Thyroid gland (tissue), 4 donors: Measurements from ENCODE around the gene MED22. TPM values are rescaled to one million over a fixed set of nuclear protein-coding genes. Genes with fewer than 3 reads are reported as not detected.
"Not testable (repeated sequence)": the region's sequence is repeated elsewhere in the genome, so short reads cannot be mapped to it uniquely, and the experiment has no call there.

Source experiments
- DNase-seq, 2 donors: peaks; one replicate each; pipeline ENCODE4 v3.0.0-alpha.2; 2019
- H3K27ac ChIP-seq, 3 donors: fragments of 200-600 bp; sonication (generic); 1 replicate in 2 of 3; 2 replicates in 1 of 3; pipeline ENCODE4 v1.5.1; 2016 to 2019; ENCODE audit warnings: mild to moderate bottlenecking in 1 of 3, moderate library complexity in 1 of 3
- H3K27me3 ChIP-seq: fragments of 200-600 bp; sonication (generic); one replicate; pipeline ENCODE4 v1.5.1; 2019
- H3K36me3 ChIP-seq, 2 donors: fragments of 200-600 bp; sonication (generic); one replicate each; pipeline ENCODE4 v1.5.1; 2016 to 2019
- H3K4me1 ChIP-seq, 2 donors: fragments of 200-600 bp; sonication (generic); one replicate each; pipeline ENCODE4 v1.5.1; 2017 to 2019
- H3K4me3 ChIP-seq, 3 donors: fragments of 200-600 bp; sonication (generic); replicated peaks in 1 of 3; 1 replicate in 2 of 3; 2 replicates in 1 of 3; pipeline ENCODE4 v1.5.1; 2016; ENCODE audit warnings: mild to moderate bottlenecking in 1 of 3
- H3K9me3 ChIP-seq: fragments of 200-600 bp; sonication (generic); one replicate; pipeline ENCODE4 v1.5.1; 2017
- CTCF ChIP-seq, 6 experiments: fragments of 200-600 bp in 3 of 6; fragments of 450-650 bp in 3 of 6; sonication (generic) in 3 of 6; IDR thresholded peaks; one replicate each; pipeline ENCODE4 v1.5.1; 2016 to 2019; ENCODE audit warnings: antibody characterized with exemption in 6 of 6, mild to moderate bottlenecking in 2 of 6, inconsistent platforms in 1 of 6, moderate library complexity in 1 of 6
- POLR2A ChIP-seq, 2 donors: fragments of 450-650 bp; IDR thresholded peaks; one replicate each; pipeline ENCODE4 v1.6.1; 2017; ENCODE audit warnings: antibody characterized with exemption in 2 of 2, mild to moderate bottlenecking in 2 of 2, moderate library complexity in 1 of 2
- WGBS, 2 donors: methylation state at CpG; one replicate each; pipeline ENCODE4 v1.1.5; 2017; 5-methylcytosine and 5-hydroxymethylcytosine counted together
- intact Hi-C: fragments of 100-400 bp; cut with DNase I; formaldehyde crosslinking; loops from one replicate; pipeline ENCODE4 v1.15.1; 2023
- total RNA-seq, 4 donors: library from RNA; depleted of rRNA; stranded (reverse); fragments of >200 nt; gene quantifications; one replicate each; pipeline ENCODE4 v1.2.3, GENCODE V29; 2016

Gene MED22
- total RNA-seq, 4 donors from 2014 or later, result 41.9 to 58.2 (median 48.6) TPM

GRCh38 chr9:133332381-133332730 is 15.6 kb downstream of the MED22 start:
- intact Hi-C loops, result loop anchor here (5.0 kb wide), 1 partner anchor 145 kb away; no protein-coding TSS in a partner anchor
- no peaks in the 10 kb centered on the region for H3K9me3 ChIP-seq
- no peak overlapping the region for H3K27ac ChIP-seq
- peaks cover 39 to 40% of the 10 kb centered on the region in 2 donors for H3K36me3 ChIP-seq
- DNase-seq, result no peak
- WGBS, 2 donors, result 85 to 91% methylated on average over 20 of the region's 20 CpGs
- no peaks in the 10 kb centered on the region for H3K27me3 ChIP-seq
- TF ChIP-seq POLR2A (IDR thresholded peaks at IDR 0.05) (no peak), CTCF (IDR thresholded peaks at IDR 0.05) (no peak)
- H3K4me1 ChIP-seq, result peaks cover 16 to 34% of the 10 kb centered on the region in 2 donors
- H3K4me3 ChIP-seq, result no peak overlapping the region

GRCh38 chr9:133331641-133332380 is 16.1 kb downstream of the MED22 start:
- peaks cover 39 to 40% of the 10 kb centered on the region in 2 donors for H3K36me3 ChIP-seq
- 97 to 98% methylated on average over 57 of the region's 57 CpGs for WGBS, 2 donors
- no peak overlapping the region for H3K4me3 ChIP-seq
- DNase-seq, result no peak
- peaks cover 16 to 38% of the 10 kb centered on the region in 2 donors for H3K4me1 ChIP-seq
- intact Hi-C loops, result loop anchor here (5.0 kb wide), 1 partner anchor 145 kb away; no protein-coding TSS in a partner anchor
- no peak for TF ChIP-seq CTCF (IDR thresholded peaks at IDR 0.05)
- no peak for TF ChIP-seq POLR2A (IDR thresholded peaks at IDR 0.05)
- no peaks in the 10 kb centered on the region for H3K27me3 ChIP-seq
- no peaks in the 10 kb centered on the region for H3K9me3 ChIP-seq
- H3K27ac ChIP-seq, result no peak overlapping the region

- peaks cover 18 to 33% of the 10 kb centered on the region in 2 donors for H3K4me1 ChIP-seq
- intact Hi-C loops, result loop anchor here (5.0 kb wide), 1 partner anchor 144 kb away; no protein-coding TSS in a partner anchor
- TF ChIP-seq CTCF (IDR thresholded peaks at IDR 0.05) (no peak), POLR2A (IDR thresholded peaks at IDR 0.05) (no peak)
- DNase-seq, result no peak
- no peaks in the 10 kb centered on the region for H3K9me3 ChIP-seq
- WGBS, 2 donors, result 90 to 94% methylated on average over 19 of the region's 19 CpGs
- no peak overlapping the region for H3K4me3 ChIP-seq
- peaks cover 39 to 40% of the 10 kb centered on the region in 2 donors for H3K36me3 ChIP-seq
- H3K27me3 ChIP-seq, result no peaks in the 10 kb centered on the region
- no peak overlapping the region for H3K27ac ChIP-seq
Measured at GRCh38 chr9:133331221-133331620, 16.7 kb downstream of the MED22 start.

GRCh38 chr9:133329306-133330156 is 18.4 kb downstream of the MED22 start:
- Histone ChIP-seq H3K4me1 (peaks cover 12 to 23% of the 10 kb centered on the region in 2 donors), H3K36me3 (peaks cover 39 to 40% of the 10 kb centered on the region in 2 donors)
- intact Hi-C loops, result loop anchor here (5.0 kb wide), 1 partner anchor 142 kb away; no protein-coding TSS in a partner anchor
- H3K4me3 ChIP-seq, H3K27me3 ChIP-seq, H3K9me3 ChIP-seq, H3K27ac ChIP-seq: not testable (repeated sequence)
- WGBS, 2 donors, result 52 to 60% methylated on average over 21 of the region's 21 CpGs
- peak; percentile 75 to 77 for DNase-seq
- TF ChIP-seq CTCF (IDR thresholded peaks at IDR 0.05), result peak; percentile 63 to 90 (median 78)
